Activated CD4-positive, alpha-beta T cell treated with anti-CD3 and anti-CD28 coated beads, Interleukin-2, Interleukin-4, amounts not matched to agents 100 ng/mL and 50 ng/mL, durations not matched to agents 16 hours and 8 hours (primary cell): ENCODE data around the gene SOD3.

Source experiments
- DNase-seq: peaks from one replicate; pipeline ENCODE4 v3.0.0-alpha.2; 2020; ENCODE audit warnings: low spot score

SOD3 gene

DNA sequence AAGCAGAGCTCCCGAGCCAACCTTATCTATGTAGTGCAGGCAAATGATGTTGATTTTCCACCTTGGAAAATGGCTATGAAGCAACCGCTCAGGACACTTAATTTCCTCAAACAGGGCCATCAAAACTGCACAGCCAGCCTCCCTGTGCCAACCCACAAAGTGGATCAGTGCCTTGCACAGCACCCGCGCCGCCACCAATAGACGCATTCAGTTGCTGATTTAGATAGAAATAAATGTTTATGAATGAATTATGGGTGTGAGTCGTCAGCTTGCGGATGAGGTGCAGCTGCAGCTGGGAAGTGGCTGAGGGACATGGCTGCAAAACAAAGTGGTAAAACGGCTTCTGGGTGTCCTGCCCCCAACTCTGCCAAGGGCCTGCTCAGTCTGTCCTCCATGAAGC, 47.0 kb downstream of the SOD3 start:
- DNase-seq, result no peak

GRCh38 chr4:24843096-24843495, 47.7 kb downstream of the SOD3 start:
- DNase-seq, result no peak

DNA sequence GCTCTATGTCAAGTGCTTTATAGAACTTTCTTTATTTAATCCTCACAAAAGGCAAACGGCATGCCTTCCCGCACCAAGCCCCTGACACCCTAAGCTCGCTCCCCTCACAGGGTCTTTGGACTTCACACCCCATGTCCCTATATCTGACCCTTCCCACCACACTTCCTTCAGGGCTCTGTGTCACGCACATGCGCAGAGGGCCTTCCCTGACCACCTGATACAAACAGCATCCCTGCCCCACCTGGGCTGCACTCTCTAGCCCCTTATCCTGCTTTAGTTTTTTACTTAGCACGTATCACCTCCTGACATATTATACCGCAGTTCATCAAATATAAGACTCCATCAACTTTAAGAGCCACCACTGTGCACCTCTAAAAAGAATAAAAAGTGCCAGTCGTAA, 49.8 kb downstream of the SOD3 start:
- DNase-seq, result no peak

GRCh38 chr4:24845902-24846301, 50.5 kb downstream of the SOD3 start:
- DNase-seq, result no peak

DNA sequence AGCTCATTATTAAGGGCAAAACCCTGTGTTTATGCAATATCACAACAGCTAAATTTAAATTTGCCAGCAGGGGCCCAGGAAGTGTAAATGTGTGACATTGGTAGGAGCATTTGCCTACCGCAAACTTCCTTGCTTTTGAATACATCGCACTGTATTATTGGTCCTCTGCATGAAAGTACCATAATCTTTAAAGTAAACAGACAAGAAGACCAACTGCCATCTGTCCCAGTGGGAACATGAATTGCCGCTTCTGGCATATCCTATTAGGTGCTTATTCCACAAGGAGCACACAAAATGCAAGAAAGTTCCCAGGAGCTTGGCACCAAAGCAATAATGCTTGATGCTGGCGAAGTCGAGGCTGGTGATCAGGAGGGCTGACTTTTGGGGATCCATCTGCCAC, 51.3 kb downstream of the SOD3 start:
- DNase-seq, result no peak

DNA sequence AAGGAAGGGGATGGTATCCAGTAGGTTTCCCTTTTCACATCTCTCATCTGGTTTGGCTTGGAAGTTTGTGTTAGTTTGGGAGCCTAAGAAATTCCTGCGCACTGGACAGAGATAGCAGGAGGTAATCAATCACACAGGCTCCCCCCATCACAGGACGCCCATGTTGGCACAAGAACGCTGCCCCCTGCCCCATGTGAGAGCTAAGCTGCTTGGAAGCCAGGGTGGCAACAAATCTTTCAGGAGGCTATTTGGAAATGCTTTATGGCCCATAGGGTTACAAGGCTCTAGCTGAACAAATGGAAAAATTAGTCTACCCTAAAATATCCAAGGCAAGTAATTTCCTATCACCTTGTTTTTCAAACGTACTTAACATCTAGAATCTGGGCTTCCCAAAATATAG, 54.0 kb downstream of the SOD3 start:
- DNase-seq, result no peak

- no peak for DNase-seq
These were observed 54.4 kb downstream of the SOD3 start for GRCh38 chr4:24849756-24850155.
